Esophagus squamous epithelium (tissue), 5 donors: Measurements from ENCODE around the gene COL23A1. TPM values are rescaled to one million over a fixed set of nuclear protein-coding genes. Genes with fewer than 3 reads are reported as not detected.

ENCODE experiments used
- DNase-seq: peaks from one replicate; lab custom pipeline; 2025; lab: John Stamatoyannopoulos, UW
- H3K27ac ChIP-seq, 4 donors: fragments of 200-600 bp; sonication (generic); one replicate each; pipeline ENCODE4 v1.5.1; 2016 to 2019; ENCODE audit warnings: mild to moderate bottlenecking in 1 of 4
- H3K27me3 ChIP-seq, 4 donors: fragments of 200-600 bp; sonication (generic); 1 replicate in 3 of 4; 2 replicates in 1 of 4; pipeline versions ENCODE4 v1.5.1 to v1.6.0; 2017 to 2021; ENCODE audit warnings: antibody characterized with exemption in 1 of 4
- H3K36me3 ChIP-seq, 3 donors: fragments of 200-600 bp; sonication (generic); one replicate each; pipeline ENCODE4 v1.5.1; 2016 to 2019
- H3K4me1 ChIP-seq, 3 donors: fragments of 200-600 bp; sonication (generic); one replicate each; pipeline ENCODE4 v1.5.1; 2017 to 2019
- H3K4me3 ChIP-seq, 4 donors: fragments of 200-600 bp; sonication (generic); 1 replicate in 3 of 4; 2 replicates in 1 of 4; pipeline ENCODE4 v1.5.1; 2016 to 2019; ENCODE audit warnings: mild to moderate bottlenecking in 2 of 4, moderate library complexity in 1 of 4
- H3K9me3 ChIP-seq, 3 donors: fragments of 200-600 bp; sonication (generic); one replicate each; pipeline ENCODE4 v1.5.1; 2016 to 2019
- POLR2A ChIP-seq, 4 donors: fragments of 450-650 bp; IDR thresholded peaks; one replicate each; pipeline ENCODE4 v1.6.1; 2017; ENCODE audit warnings: antibody characterized with exemption in 4 of 4, mild to moderate bottlenecking in 4 of 4, moderate library complexity in 3 of 4
- WGBS, 2 donors: methylation state at CpG; one replicate each; pipeline ENCODE4 v1.1.5; 2018; 5-methylcytosine and 5-hydroxymethylcytosine counted together
- intact Hi-C: fragments of 100-400 bp; cut with DNase I; formaldehyde crosslinking; loops from one replicate; pipeline ENCODE4 v1.15.0; 2022
- total RNA-seq, 4 donors: library from RNA; depleted of rRNA; stranded (reverse); fragments of >200 nt; gene quantifications; one replicate each; pipeline ENCODE4 v1.1.0, GENCODE V29; 2016
- TF ChIP-seq, protein P1 (sequence below), 6 experiments: fragments of 450-650 bp in 4 of 6; fragments of 200-600 bp in 2 of 6; sonication (generic) in 2 of 6; IDR thresholded peaks; one replicate each; pipeline ENCODE4 v1.5.1; 2016 to 2019; ENCODE audit warnings: antibody characterized with exemption in 6 of 6, mild to moderate bottlenecking in 4 of 6, moderate library complexity in 4 of 6
- donor health status: DM: yes; HTN: yes; CAD: no.

Gene COL23A1
- total RNA-seq, 4 donors from 2014 or later = 0.41 to 1.5 (median 0.44) TPM; not detected in 1

DNA sequence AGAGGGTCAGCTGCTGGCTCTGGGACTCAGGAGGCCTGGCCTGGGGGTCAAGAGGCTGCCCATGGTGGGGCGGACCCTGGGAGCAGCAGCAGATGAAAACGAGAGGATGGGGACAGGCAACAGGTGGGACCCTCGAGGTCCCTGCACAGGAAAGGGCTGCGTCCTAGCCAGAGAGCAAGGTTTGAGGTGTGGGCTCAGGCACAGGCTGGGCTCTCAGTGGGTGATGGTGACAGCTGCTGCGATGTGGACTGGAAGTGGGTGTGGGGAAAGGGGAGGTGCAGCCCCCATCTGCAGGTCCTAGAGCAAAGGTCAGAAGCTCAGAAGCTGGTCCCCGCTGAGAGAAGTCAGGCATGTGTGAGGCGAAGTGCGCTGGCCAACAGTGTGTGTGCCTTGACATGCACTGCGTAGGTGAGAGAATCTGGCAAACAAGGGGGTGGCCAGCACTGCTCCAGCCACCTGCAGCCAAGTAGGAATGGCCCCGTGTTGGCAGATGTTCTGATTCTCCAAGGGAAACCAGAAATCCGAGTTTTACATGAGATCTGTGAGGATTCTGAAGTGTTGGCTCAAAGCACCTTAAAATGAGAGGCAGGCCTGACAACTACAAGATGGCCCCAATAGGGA is 85.7 kb downstream of the COL23A1 start:
- no peak for DNase-seq
- TF ChIP-seq, protein P1, sequence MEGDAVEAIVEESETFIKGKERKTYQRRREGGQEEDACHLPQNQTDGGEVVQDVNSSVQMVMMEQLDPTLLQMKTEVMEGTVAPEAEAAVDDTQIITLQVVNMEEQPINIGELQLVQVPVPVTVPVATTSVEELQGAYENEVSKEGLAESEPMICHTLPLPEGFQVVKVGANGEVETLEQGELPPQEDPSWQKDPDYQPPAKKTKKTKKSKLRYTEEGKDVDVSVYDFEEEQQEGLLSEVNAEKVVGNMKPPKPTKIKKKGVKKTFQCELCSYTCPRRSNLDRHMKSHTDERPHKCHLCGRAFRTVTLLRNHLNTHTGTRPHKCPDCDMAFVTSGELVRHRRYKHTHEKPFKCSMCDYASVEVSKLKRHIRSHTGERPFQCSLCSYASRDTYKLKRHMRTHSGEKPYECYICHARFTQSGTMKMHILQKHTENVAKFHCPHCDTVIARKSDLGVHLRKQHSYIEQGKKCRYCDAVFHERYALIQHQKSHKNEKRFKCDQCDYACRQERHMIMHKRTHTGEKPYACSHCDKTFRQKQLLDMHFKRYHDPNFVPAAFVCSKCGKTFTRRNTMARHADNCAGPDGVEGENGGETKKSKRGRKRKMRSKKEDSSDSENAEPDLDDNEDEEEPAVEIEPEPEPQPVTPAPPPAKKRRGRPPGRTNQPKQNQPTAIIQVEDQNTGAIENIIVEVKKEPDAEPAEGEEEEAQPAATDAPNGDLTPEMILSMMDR (IDR thresholded peaks at IDR 0.05) = no peak
- no peak for TF ChIP-seq POLR2A (IDR thresholded peaks at IDR 0.05)
- Histone ChIP-seq H3K4me3 (no peak overlapping the region), H3K9me3 (no peaks in the 10 kb centered on the region), H3K27me3 (no peaks in the 10 kb centered on the region), H3K4me1 (no peaks in the 10 kb centered on the region), H3K36me3 (no peaks in the 10 kb centered on the region), H3K27ac (no peak overlapping the region)
- 63 to 79% methylated on average over 7 to 11 of the region's 11 CpGs for WGBS, 2 donors
- intact Hi-C loops = no loop called here

DNA sequence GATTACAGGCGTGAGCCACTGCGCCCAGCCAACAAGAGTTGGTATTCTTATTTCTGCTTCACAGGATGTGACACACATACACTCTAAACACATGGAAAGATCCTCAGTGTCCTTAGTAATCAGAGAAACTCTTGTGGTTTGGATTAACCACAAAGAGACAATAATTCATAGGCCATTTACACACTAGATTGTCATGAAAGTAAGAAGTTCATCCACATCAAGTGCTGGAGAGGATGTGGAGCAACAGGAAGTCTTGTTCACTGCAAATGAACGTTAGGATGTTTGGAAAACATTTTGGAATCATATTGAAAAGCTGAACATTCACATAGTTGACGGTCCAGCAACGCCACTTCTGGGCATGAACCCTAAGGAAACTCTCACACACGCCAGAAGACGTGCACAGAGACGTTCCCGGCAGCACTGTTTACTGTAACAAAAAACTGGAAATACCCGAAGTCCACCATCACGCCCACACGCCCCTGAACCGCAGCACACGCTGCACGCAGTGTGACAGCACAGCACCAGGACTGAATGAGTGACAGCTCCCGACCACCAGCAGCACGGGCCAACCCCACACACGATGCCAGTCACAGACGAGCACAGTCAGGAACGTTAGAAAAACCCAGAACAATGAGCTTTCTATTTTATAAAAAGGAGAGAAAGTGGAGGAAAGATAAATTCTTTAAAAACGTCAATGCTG is 87.6 kb downstream of the COL23A1 start:
- no peak for DNase-seq

DNA sequence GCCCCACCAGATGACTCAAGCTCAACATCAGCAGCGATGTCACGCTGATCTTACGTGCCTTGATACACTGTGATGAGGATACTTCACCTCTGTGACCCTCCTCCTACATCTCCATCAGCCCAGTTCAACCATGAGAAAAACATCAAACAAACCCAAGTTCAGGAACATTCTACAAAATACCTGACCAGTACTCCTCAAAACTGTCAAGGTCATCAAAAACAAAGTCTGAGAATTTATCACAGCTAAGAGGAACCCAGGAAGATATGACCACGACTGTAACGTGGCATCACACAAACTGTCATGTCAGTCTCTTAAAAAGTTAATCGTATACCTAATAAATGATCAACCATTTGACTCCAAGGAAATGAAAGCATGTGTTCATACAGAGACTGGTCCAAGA is 90.8 kb downstream of the COL23A1 start:
- no peak for TF ChIP-seq POLR2A (IDR thresholded peaks at IDR 0.05)
- TF ChIP-seq, protein P1 (IDR thresholded peaks at IDR 0.05) = no peak
- intact Hi-C loops = no loop called here
- Histone ChIP-seq H3K9me3 (no peaks in the 10 kb centered on the region), H3K4me1 (peaks cover 0 to 6% (median 4%) of the 10 kb centered on the region in 3 donors), H3K27ac (no peak overlapping the region), H3K4me3 (no peak overlapping the region), H3K36me3 (no peaks in the 10 kb centered on the region), H3K27me3 (no peaks in the 10 kb centered on the region)
- no peak for DNase-seq
- WGBS, 2 donors = 72 to 73% methylated on average over 6 of the region's 6 CpGs

More for the DNA sequence above, 87.6 kb downstream of the COL23A1 start:
- WGBS, 2 donors = 75 to 85% methylated on average over 14 to 21 of the region's 21 CpGs
- TF ChIP-seq, protein P1 (IDR thresholded peaks at IDR 0.05) = no peak
- TF ChIP-seq POLR2A (IDR thresholded peaks at IDR 0.05) = no peak
- Histone ChIP-seq H3K27me3 (no peaks in the 10 kb centered on the region), H3K36me3 (no peaks in the 10 kb centered on the region), H3K27ac (no peak overlapping the region), H3K9me3 (no peaks in the 10 kb centered on the region), H3K4me1 (no peaks in the 10 kb centered on the region), H3K4me3 (no peak overlapping the region)
- intact Hi-C loops = no loop called here

DNA sequence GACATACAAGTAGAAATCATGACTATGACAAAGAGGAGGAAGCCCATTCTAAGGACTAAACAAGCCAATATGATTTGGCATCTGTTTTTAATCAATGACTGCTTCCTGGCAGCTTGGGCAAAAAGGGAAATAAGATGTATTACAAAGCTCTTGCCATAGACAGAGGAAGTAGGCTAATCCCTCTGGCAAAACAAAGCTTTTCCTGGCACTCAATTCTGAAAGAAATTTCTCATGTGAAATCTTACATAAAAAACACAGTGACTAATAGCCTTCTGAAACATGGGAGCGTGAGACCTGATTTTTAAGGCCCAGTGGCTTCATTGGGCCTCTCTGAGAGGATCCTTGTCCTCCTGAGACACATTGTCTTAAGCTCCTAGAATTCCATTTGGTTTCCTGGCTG is 93.6 kb downstream of the COL23A1 start:
- no peak for TF ChIP-seq POLR2A (IDR thresholded peaks at IDR 0.05)
- TF ChIP-seq, protein P1 (IDR thresholded peaks at IDR 0.05) = no peak
- no peaks in the 10 kb centered on the region for H3K36me3 ChIP-seq
- peaks cover 0 to 6% (median 4%) of the 10 kb centered on the region in 3 donors for H3K4me1 ChIP-seq
- no peak for DNase-seq
- H3K9me3 ChIP-seq = no peaks in the 10 kb centered on the region
- no peak overlapping the region for H3K4me3 ChIP-seq
- H3K27ac ChIP-seq = peak overlapping the region in 2 of 4 donors; percentile 2 to 19
- intact Hi-C loops = no loop called here
- WGBS, 2 donors = 0 to 16% methylated on average over 1 of the region's 1 CpG
- H3K27me3 ChIP-seq = no peaks in the 10 kb centered on the region

DNA sequence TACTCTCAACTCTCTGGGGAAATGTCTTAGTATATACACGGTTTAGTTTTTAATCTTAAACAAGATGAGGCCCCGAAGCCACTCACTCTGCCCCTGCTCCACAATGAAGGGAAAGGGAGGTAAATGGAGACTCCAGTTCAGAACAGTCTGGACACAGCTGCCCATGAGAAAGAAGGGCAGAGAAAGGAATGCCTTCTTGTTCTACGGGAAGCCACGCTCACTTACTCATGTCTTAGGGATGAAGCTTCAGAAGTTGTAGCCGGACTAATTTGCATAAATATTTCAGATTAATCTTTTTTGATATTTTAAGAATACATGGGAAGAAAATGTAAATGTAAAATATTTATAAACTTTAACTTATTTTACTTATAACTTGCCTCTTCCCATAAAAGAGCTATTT is 94.0 kb downstream of the COL23A1 start:
- DNase-seq = no peak
- 77 to 82% methylated on average over 5 of the region's 5 CpGs for WGBS, 2 donors
- no peaks in the 10 kb centered on the region for H3K36me3 ChIP-seq
- intact Hi-C loops = no loop called here
- H3K4me3 ChIP-seq = no peak overlapping the region
- H3K4me1 ChIP-seq = peaks cover 0 to 6% (median 4%) of the 10 kb centered on the region in 3 donors
- H3K27me3 ChIP-seq = no peaks in the 10 kb centered on the region
- H3K9me3 ChIP-seq = no peaks in the 10 kb centered on the region
- H3K27ac ChIP-seq = no peak overlapping the region
- TF ChIP-seq POLR2A (IDR thresholded peaks at IDR 0.05) = no peak
- TF ChIP-seq, protein P1 (IDR thresholded peaks at IDR 0.05) = no peak
